ENCODE results near the gene TMEM247.

The TMEM247 gene

DNA sequence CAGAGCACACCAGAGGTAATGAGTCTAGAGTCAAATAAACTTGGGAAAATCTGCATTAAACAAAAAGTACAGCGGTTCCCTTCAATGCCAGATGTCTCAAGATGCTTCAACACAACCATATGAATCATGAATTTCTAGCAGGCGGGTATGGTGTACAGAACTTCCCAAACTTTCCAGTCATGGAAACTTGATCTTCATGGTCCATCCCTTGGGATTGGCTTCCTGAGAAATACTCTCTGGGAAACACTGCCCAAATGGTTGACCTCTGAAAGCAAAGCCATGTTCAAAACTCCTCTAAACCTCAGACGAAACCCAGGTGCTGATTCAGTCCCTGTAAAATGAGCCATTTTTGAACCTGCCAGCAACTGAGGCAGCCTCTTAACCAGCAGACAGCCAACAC, 16.4 kb upstream of the TMEM247 start:
- TF ChIP-seq SIN3A (IDR thresholded peaks at IDR 0.05; ENCODE audit: borderline replicate concordance, insufficient read depth, low read length) (no peak), TAF1 (IDR thresholded peaks at IDR 0.05; ENCODE audit: borderline replicate concordance, insufficient read depth, low read length) (no peak), FOXP2 (optimal IDR thresholded peaks at IDR 0.05; ENCODE audit: borderline replicate concordance, extremely low read depth, extremely low read length, insufficient read depth) (no peak), POLR2AphosphoS5 (IDR thresholded peaks at IDR 0.05; ENCODE audit: low read depth, low read length) (no peak)
- TF ChIP-seq, protein P1, sequence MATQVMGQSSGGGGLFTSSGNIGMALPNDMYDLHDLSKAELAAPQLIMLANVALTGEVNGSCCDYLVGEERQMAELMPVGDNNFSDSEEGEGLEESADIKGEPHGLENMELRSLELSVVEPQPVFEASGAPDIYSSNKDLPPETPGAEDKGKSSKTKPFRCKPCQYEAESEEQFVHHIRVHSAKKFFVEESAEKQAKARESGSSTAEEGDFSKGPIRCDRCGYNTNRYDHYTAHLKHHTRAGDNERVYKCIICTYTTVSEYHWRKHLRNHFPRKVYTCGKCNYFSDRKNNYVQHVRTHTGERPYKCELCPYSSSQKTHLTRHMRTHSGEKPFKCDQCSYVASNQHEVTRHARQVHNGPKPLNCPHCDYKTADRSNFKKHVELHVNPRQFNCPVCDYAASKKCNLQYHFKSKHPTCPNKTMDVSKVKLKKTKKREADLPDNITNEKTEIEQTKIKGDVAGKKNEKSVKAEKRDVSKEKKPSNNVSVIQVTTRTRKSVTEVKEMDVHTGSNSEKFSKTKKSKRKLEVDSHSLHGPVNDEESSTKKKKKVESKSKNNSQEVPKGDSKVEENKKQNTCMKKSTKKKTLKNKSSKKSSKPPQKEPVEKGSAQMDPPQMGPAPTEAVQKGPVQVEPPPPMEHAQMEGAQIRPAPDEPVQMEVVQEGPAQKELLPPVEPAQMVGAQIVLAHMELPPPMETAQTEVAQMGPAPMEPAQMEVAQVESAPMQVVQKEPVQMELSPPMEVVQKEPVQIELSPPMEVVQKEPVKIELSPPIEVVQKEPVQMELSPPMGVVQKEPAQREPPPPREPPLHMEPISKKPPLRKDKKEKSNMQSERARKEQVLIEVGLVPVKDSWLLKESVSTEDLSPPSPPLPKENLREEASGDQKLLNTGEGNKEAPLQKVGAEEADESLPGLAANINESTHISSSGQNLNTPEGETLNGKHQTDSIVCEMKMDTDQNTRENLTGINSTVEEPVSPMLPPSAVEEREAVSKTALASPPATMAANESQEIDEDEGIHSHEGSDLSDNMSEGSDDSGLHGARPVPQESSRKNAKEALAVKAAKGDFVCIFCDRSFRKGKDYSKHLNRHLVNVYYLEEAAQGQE (IDR thresholded peaks at IDR 0.05; ENCODE audit: insufficient read depth in 1 of 2, low read depth in 2 of 2, low read length in 2 of 2), result no peak

DNA sequence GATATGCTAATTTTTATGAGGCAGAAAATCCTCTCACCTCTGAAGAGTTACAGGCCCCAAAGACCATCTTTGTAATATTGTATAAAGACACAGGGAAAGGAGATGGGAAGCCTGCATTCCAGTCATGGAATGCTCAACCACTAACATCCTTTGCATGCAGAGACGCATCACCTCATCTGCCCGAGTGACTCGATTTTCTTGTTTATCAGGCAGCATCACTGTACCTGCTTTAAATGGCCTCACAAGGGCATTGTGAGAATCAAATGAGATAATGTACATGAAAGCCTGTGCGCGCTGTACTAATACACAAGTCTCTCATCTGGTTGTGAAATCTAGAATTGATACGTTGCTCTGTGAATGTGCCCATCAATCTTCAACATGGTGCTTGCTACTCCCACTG, 10.2 kb upstream of the TMEM247 start:
- TF ChIP-seq, protein P1 (IDR thresholded peaks at IDR 0.05; ENCODE audit: insufficient read depth in 1 of 2, low read depth in 2 of 2, low read length in 2 of 2), result no peak
- no peak for TF ChIP-seq FOXP2 (optimal IDR thresholded peaks at IDR 0.05; ENCODE audit: borderline replicate concordance, extremely low read depth, extremely low read length, insufficient read depth)
- no peak for TF ChIP-seq TAF1 (IDR thresholded peaks at IDR 0.05; ENCODE audit: borderline replicate concordance, insufficient read depth, low read length)
- TF ChIP-seq POLR2AphosphoS5 (IDR thresholded peaks at IDR 0.05; ENCODE audit: low read depth, low read length), result no peak
- no peak for TF ChIP-seq SIN3A (IDR thresholded peaks at IDR 0.05; ENCODE audit: borderline replicate concordance, insufficient read depth, low read length)

DNA sequence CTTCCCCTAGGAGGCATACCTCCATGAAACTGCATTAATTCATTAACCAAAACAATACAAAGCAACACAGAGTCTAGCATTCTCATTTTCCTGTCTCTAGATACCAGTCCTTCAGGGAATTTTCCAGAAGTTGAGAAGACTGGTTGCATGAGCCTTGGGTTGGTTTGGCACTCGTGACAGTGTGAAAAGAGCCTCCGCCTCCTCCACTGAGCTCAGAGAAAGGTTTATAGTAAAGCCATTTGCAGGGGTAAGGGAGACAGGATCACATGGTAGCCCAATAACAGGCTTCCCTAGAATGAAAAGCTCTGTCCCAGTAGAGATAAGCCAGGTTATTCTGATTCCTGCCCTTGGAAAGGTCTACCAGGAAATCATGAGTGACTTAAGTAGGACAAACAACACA, 9.7 kb upstream of the TMEM247 start:
- no peak for TF ChIP-seq TAF1 (IDR thresholded peaks at IDR 0.05; ENCODE audit: borderline replicate concordance, insufficient read depth, low read length)
- no peak for TF ChIP-seq FOXP2 (optimal IDR thresholded peaks at IDR 0.05; ENCODE audit: borderline replicate concordance, extremely low read depth, extremely low read length, insufficient read depth)

- TF ChIP-seq, protein P1 (IDR thresholded peaks at IDR 0.05; ENCODE audit: insufficient read depth in 1 of 2, low read depth in 2 of 2, low read length in 2 of 2), result no peak
- no peak for TF ChIP-seq FOXP2 (optimal IDR thresholded peaks at IDR 0.05; ENCODE audit: borderline replicate concordance, extremely low read depth, extremely low read length, insufficient read depth)
- TF ChIP-seq TAF1 (IDR thresholded peaks at IDR 0.05; ENCODE audit: borderline replicate concordance, insufficient read depth, low read length), result no peak
- TF ChIP-seq SIN3A (IDR thresholded peaks at IDR 0.05; ENCODE audit: borderline replicate concordance, insufficient read depth, low read length), result no peak
- TF ChIP-seq POLR2AphosphoS5 (IDR thresholded peaks at IDR 0.05; ENCODE audit: low read depth, low read length), result no peak
Observed at GRCh38 chr2:46470114-46470628, 9.2 kb upstream of the TMEM247 start.

GRCh38 chr2:46471019-46471583, 8.3 kb upstream of the TMEM247 start:
- TF ChIP-seq POLR2AphosphoS5 (IDR thresholded peaks at IDR 0.05; ENCODE audit: low read depth, low read length), result no peak
- TF ChIP-seq FOXP2 (optimal IDR thresholded peaks at IDR 0.05; ENCODE audit: borderline replicate concordance, extremely low read depth, extremely low read length, insufficient read depth), result no peak
- no peak for TF ChIP-seq SIN3A (IDR thresholded peaks at IDR 0.05; ENCODE audit: borderline replicate concordance, insufficient read depth, low read length)
- TF ChIP-seq, protein P1 (IDR thresholded peaks at IDR 0.05; ENCODE audit: insufficient read depth in 1 of 2, low read depth in 2 of 2, low read length in 2 of 2), result no peak
- no peak for TF ChIP-seq TAF1 (IDR thresholded peaks at IDR 0.05; ENCODE audit: borderline replicate concordance, insufficient read depth, low read length)

Measured in PFSK-1 (cell line).